Lower leg skin (tissue), 4 donors: ENCODE data around the gene CYB561D2. TPM values are rescaled to one million over a fixed set of nuclear protein-coding genes. Genes with fewer than 3 reads are reported as not detected.

Source experiments
- DNase-seq, 2 donors: peaks; one replicate each; pipeline ENCODE4 v3.0.0-alpha.2; 2019; ENCODE audit warnings: low spot score in 2 of 2
- H3K4me3 ChIP-seq: fragments of 200-600 bp; sonication (generic); 2 replicates; pipeline ENCODE4 v1.5.1; 2017; ENCODE audit warnings: mild to moderate bottlenecking, low read depth; ENCODE audit not compliant: poor library complexity, severe bottlenecking
- POLR2A ChIP-seq, 2 donors: fragments of 450-650 bp; IDR thresholded peaks; one replicate each; pipeline ENCODE4 v1.6.1; 2016 to 2017; ENCODE audit warnings: antibody characterized with exemption in 2 of 2, mild to moderate bottlenecking in 1 of 2, moderate library complexity in 1 of 2
- WGBS, 2 donors: methylation state at CpG; one replicate each; pipeline ENCODE4 v1.1.5; 2018; 5-methylcytosine and 5-hydroxymethylcytosine counted together
- intact Hi-C: fragments of 100-400 bp; cut with DNase I; formaldehyde crosslinking; loops from one replicate; pipeline ENCODE4 v1.15.0; 2023; ENCODE audit warnings: low total_unique reads
- total RNA-seq, 4 donors: library from RNA; depleted of rRNA; stranded (reverse); fragments of >200 nt; gene quantifications; one replicate each; pipeline ENCODE4 v1.1.0, GENCODE V29; 2016
- TF ChIP-seq, protein P1 (sequence below), 3 donors: fragments of 450-650 bp; IDR thresholded peaks; one replicate each; pipeline ENCODE4 v1.5.1; 2016; ENCODE audit warnings: antibody characterized with exemption in 3 of 3, mild to moderate bottlenecking in 3 of 3, moderate library complexity in 2 of 3

Gene CYB561D2
- total RNA-seq, 4 donors from 2014 or later, result 6.0 to 19.7 (median 11.6) TPM

DNA sequence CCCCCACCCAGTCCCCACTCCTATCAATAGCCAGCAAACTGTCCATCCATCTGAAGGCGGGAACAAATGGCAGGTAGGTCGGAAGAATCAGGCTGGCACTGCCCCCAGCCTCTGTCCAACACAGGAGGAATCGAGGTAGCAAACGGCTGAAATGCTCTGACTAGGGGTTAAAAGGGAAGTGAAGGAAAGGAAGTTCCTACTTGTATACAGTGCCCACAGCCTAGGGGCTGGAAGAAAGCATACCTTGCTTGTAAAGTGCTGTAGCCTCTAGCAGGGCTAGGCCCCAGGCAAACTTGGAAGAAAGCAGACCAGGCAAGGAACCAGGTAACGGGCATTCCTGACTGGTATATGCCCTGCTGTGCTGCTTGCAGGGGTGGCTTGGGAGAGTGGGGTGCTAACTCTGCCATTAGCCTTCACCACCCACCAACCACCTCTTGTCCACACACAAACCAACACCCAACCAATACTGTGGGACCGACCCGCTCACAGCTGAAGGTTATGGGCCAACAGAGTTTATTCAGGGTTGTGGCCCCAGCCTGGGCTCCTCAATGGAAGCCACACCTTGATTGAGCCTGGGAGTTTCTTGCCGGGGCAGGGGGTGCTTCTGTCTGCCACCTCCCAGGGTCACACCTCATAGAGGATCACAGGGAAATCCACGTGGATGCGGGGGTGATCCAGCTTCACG lies 25.0 kb upstream of the CYB561D2 start:
- H3K4me3 ChIP-seq, result no peak overlapping the region
- no peak for DNase-seq
- intact Hi-C loops, result no loop called here
- no peak for TF ChIP-seq POLR2A (IDR thresholded peaks at IDR 0.05)
- TF ChIP-seq, protein P1, sequence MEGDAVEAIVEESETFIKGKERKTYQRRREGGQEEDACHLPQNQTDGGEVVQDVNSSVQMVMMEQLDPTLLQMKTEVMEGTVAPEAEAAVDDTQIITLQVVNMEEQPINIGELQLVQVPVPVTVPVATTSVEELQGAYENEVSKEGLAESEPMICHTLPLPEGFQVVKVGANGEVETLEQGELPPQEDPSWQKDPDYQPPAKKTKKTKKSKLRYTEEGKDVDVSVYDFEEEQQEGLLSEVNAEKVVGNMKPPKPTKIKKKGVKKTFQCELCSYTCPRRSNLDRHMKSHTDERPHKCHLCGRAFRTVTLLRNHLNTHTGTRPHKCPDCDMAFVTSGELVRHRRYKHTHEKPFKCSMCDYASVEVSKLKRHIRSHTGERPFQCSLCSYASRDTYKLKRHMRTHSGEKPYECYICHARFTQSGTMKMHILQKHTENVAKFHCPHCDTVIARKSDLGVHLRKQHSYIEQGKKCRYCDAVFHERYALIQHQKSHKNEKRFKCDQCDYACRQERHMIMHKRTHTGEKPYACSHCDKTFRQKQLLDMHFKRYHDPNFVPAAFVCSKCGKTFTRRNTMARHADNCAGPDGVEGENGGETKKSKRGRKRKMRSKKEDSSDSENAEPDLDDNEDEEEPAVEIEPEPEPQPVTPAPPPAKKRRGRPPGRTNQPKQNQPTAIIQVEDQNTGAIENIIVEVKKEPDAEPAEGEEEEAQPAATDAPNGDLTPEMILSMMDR (IDR thresholded peaks at IDR 0.05), result no peak
- 81 to 86% methylated on average over 10 to 11 of the region's 11 CpGs for WGBS, 2 donors

GRCh38 chr3:50326182-50326541 lies 24.5 kb upstream of the CYB561D2 start:
- intact Hi-C loops, result no loop called here
- 89 to 91% methylated on average over 8 of the region's 8 CpGs for WGBS, 2 donors
- H3K4me3 ChIP-seq, result no peak overlapping the region

GRCh38 chr3:50327129-50327528 lies 23.5 kb upstream of the CYB561D2 start:
- DNase-seq, result peak in 1 of 2 donors; percentile 16
- 68 to 72% methylated on average over 4 of the region's 4 CpGs for WGBS, 2 donors
- TF ChIP-seq, protein P1 (IDR thresholded peaks at IDR 0.05), result no peak
- no peak for TF ChIP-seq POLR2A (IDR thresholded peaks at IDR 0.05)
- peak overlapping the region; percentile 73 for H3K4me3 ChIP-seq
- intact Hi-C loops, result no loop called here

More at GRCh38 chr3:50326182-50326541, 24.5 kb upstream of the CYB561D2 start:
- DNase-seq, result no peak
- TF ChIP-seq, protein P1 (IDR thresholded peaks at IDR 0.05), result no peak
- no peak for TF ChIP-seq POLR2A (IDR thresholded peaks at IDR 0.05)

DNA sequence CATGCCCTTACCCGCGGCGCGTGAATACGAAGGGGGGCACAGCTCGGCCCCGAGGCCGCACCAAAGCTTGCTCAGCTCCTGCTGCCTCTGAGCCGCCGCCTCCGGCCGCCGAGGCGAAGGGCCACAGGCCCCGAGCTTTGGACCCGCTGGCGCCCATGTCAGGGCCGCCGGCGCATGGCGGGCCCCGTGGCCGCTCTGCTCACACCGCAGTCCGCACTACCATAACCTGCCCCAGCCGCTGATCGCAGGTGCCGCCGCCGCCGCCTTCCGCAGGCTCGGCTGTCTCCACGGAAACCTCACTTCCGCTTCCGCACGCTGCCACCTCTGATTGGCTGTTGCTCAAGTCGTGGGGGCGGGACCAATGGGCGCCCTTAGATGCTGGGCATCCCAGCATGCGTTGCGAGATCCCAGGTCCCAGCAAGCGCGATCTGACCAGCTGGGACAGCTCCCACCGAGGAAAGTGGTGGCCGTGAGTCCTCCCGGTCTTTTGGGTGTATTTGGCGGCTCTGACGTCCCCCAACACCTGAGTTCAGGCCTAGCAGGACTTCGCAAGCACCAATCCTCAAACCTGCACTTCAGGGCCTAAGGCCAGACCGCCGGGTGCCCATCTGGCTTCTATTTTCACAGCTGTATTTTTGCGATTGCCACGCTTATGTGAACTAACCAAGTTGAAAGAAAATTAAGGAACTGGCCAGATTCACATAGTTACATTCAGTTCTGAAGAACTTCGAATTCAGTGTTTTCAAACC lies 22.5 kb upstream of the CYB561D2 start, which contains the start of gene TUSC2:
Gene TUSC2, minus strand, starts transcription at position 281 of the 749 bp plus-strand sequence. Its CDS starts 124 bp downstream, at position 157.
- WGBS, 2 donors, result 2% methylated on average over 35 to 39 of the region's 55 CpGs
- intact Hi-C loops, result no loop called here
- TF ChIP-seq, protein P1 (IDR thresholded peaks at IDR 0.05), result no peak
- TF ChIP-seq POLR2A (IDR thresholded peaks at IDR 0.05), result no peak
- H3K4me3 ChIP-seq, result peak within 1 kb of the TSS; percentile 73
- peak; percentile 97 to 100 for DNase-seq

DNA sequence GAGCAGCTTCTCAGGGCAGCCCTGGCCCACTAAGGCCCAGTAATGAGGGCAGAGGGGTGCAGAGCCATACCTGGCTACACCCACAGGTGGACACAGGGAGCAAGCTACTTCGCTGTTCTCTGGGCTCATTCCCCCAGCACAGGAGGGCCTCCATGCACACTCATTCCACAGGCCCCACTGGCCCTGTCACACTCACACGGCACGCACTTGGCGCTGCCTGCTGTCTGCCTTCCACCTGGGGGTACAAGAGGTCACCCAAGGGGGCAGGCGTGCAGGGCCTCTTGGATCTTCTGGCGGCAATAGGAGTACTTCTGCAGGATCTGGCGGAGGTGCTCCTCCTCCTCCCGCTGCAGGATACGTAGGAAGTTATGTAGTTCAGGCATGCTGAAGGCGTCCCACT lies 20.3 kb upstream of the CYB561D2 start:
- TF ChIP-seq, protein P1 (IDR thresholded peaks at IDR 0.05), result no peak
- TF ChIP-seq POLR2A (IDR thresholded peaks at IDR 0.05), result no peak
- no peak for DNase-seq
- 85 to 89% methylated on average over 9 to 10 of the region's 10 CpGs for WGBS, 2 donors
- intact Hi-C loops, result no loop called here
- H3K4me3 ChIP-seq, result no peak overlapping the region
